Ectodermal cell (in vitro differentiated cells): ENCODE data around the gene PIK3R6.

Experiments used
- H3K27ac ChIP-seq: 2 replicates; pipeline ENCODE4 v1.7.0; 2013; ENCODE audit warnings: mild to moderate bottlenecking, low read depth, low read length; ENCODE audit not compliant: insufficient read depth, poor library complexity, severe bottlenecking
- H3K27me3 ChIP-seq: 2 replicates; pipeline ENCODE4 v1.7.0; 2013; ENCODE audit warnings: mild to moderate bottlenecking, low read length; ENCODE audit not compliant: insufficient read depth, control insufficient read depth, poor library complexity, severe bottlenecking
- H3K36me3 ChIP-seq: one replicate; pipeline ENCODE4 v1.7.0; 2013; ENCODE audit warnings: low read length; ENCODE audit not compliant: control insufficient read depth, insufficient read depth
- H3K4me1 ChIP-seq: one replicate; pipeline ENCODE4 v1.7.0; 2013; ENCODE audit warnings: low read length; ENCODE audit not compliant: control insufficient read depth, insufficient read depth
- H3K4me3 ChIP-seq: 2 replicates; pipeline ENCODE4 v1.7.0; 2013; ENCODE audit warnings: low read depth, low read length, control low read depth; ENCODE audit not compliant: insufficient read depth
- H3K9me3 ChIP-seq: 2 replicates; pipeline ENCODE4 v1.7.0; 2013; ENCODE audit warnings: mild to moderate bottlenecking, low read length, moderate library complexity; ENCODE audit not compliant: control insufficient read depth
- WGBS, 2 experiments: methylation state at CpG; one replicate each; pipeline ENCODE4 v1.1.7; 2013; ENCODE audit warnings: missing lambda C conversion rate in 2 of 2; 5-methylcytosine and 5-hydroxymethylcytosine counted together

PIK3R6 gene

GRCh38 chr17:8836821-8837562, 30.5 kb downstream of the PIK3R6 start:
- H3K4me1 ChIP-seq = no peaks in the 10 kb centered on the region
- no peak overlapping the region for H3K4me3 ChIP-seq
- H3K27ac ChIP-seq = no peak overlapping the region
- H3K36me3 ChIP-seq = no peaks in the 10 kb centered on the region
- 89 to 92% methylated on average over 14 to 15 of the region's 15 CpGs for WGBS, 2 experiments
- H3K27me3 ChIP-seq = no peaks in the 10 kb centered on the region
- no peaks in the 10 kb centered on the region for H3K9me3 ChIP-seq

- H3K27ac ChIP-seq = no peak overlapping the region
- no peak overlapping the region for H3K4me3 ChIP-seq
- no peaks in the 10 kb centered on the region for H3K9me3 ChIP-seq
- 90 to 92% methylated on average over 6 of the region's 6 CpGs for WGBS, 2 experiments
- H3K27me3 ChIP-seq = no peaks in the 10 kb centered on the region
- H3K36me3 ChIP-seq = no peaks in the 10 kb centered on the region
- no peaks in the 10 kb centered on the region for H3K4me1 ChIP-seq
Observed at GRCh38 chr17:8835631-8836364, 31.7 kb downstream of the PIK3R6 start.

GRCh38 chr17:8835106-8835505, 32.4 kb downstream of the PIK3R6 start:
- no peak overlapping the region for H3K4me3 ChIP-seq
- H3K36me3 ChIP-seq = no peaks in the 10 kb centered on the region
- H3K27me3 ChIP-seq = no peaks in the 10 kb centered on the region
- H3K27ac ChIP-seq = no peak overlapping the region
- no peaks in the 10 kb centered on the region for H3K4me1 ChIP-seq
- WGBS, 2 experiments = 90 to 93% methylated on average over 14 of the region's 14 CpGs
- no peaks in the 10 kb centered on the region for H3K9me3 ChIP-seq

GRCh38 chr17:8832711-8833352, 34.6 kb downstream of the PIK3R6 start:
- WGBS, 2 experiments = 63 to 67% methylated on average over 33 of the region's 33 CpGs

GRCh38 chr17:8831234-8831849, 36.1 kb downstream of the PIK3R6 start:
- no peaks in the 10 kb centered on the region for H3K36me3 ChIP-seq
- WGBS, 2 experiments = 91 to 93% methylated on average over 7 of the region's 7 CpGs
- no peaks in the 10 kb centered on the region for H3K9me3 ChIP-seq
- no peaks in the 10 kb centered on the region for H3K27me3 ChIP-seq
- no peaks in the 10 kb centered on the region for H3K4me1 ChIP-seq
- no peak overlapping the region for H3K4me3 ChIP-seq
- no peak overlapping the region for H3K27ac ChIP-seq

More at GRCh38 chr17:8832711-8833352, 34.6 kb downstream of the PIK3R6 start:
- no peaks in the 10 kb centered on the region for H3K4me1 ChIP-seq
- H3K27me3 ChIP-seq = no peaks in the 10 kb centered on the region
- H3K27ac ChIP-seq = no peak overlapping the region
- H3K36me3 ChIP-seq = no peaks in the 10 kb centered on the region
- no peaks in the 10 kb centered on the region for H3K9me3 ChIP-seq
- no peak overlapping the region for H3K4me3 ChIP-seq

- Histone ChIP-seq H3K4me3 (no peak overlapping the region), H3K27ac (no peak overlapping the region), H3K36me3 (no peaks in the 10 kb centered on the region), H3K9me3 (no peaks in the 10 kb centered on the region), H3K27me3 (no peaks in the 10 kb centered on the region), H3K4me1 (no peaks in the 10 kb centered on the region)
- 92% methylated on average over 10 of the region's 10 CpGs for WGBS, 2 experiments
Observed at GRCh38 chr17:8830141-8830540, 37.3 kb downstream of the PIK3R6 start.

- H3K4me3 ChIP-seq = no peak overlapping the region
- H3K4me1 ChIP-seq = no peaks in the 10 kb centered on the region
- no peaks in the 10 kb centered on the region for H3K27me3 ChIP-seq
- no peak overlapping the region for H3K27ac ChIP-seq
- H3K36me3 ChIP-seq = no peaks in the 10 kb centered on the region
- WGBS, 2 experiments = 91 to 94% methylated on average over 16 of the region's 16 CpGs
- no peaks in the 10 kb centered on the region for H3K9me3 ChIP-seq
Observed at GRCh38 chr17:8829036-8829941, 38.2 kb downstream of the PIK3R6 start.

- Histone ChIP-seq H3K27ac (no peak overlapping the region), H3K9me3 (no peaks in the 10 kb centered on the region), H3K36me3 (no peaks in the 10 kb centered on the region), H3K4me3 (no peak overlapping the region), H3K4me1 (no peaks in the 10 kb centered on the region), H3K27me3 (no peaks in the 10 kb centered on the region)
- 92 to 94% methylated on average over 20 of the region's 20 CpGs for WGBS, 2 experiments
Observed at GRCh38 chr17:8828517-8828875, 39.0 kb downstream of the PIK3R6 start.

- no peaks in the 10 kb centered on the region for H3K27me3 ChIP-seq
- no peak overlapping the region for H3K27ac ChIP-seq
- no peaks in the 10 kb centered on the region for H3K9me3 ChIP-seq
- H3K36me3 ChIP-seq = no peaks in the 10 kb centered on the region
- no peak overlapping the region for H3K4me3 ChIP-seq
- WGBS, 2 experiments = 89 to 91% methylated on average over 19 of the region's 19 CpGs
- H3K4me1 ChIP-seq = no peaks in the 10 kb centered on the region
Observed at GRCh38 chr17:8826808-8827435, 40.6 kb downstream of the PIK3R6 start.
